Measurements from ENCODE around the gene DGKQ.

DGKQ gene

DNA sequence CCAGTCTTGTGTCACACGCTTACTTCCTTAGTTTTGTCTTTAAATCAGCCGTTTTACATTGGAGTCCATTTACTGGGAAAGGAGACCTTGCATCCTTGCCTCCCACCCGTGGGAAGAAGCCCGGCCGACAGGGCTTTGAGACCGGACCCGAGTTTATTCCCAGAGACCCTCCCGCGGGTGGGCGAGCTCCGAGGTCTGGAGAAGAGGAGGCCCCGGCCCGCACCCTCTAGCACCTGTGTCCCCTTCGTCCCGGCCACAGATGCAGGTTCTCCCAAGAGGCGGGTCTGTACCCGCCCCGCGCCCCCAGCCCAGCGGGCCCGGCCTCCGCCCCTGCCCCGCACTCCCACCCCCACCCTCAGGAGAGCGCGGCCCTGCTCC is 23.6 kb upstream of the DGKQ start:
- in situ Hi-C loops (cut with HindIII; ENCODE audit: low sequenced_read_pairs) = no loop called here

DNA sequence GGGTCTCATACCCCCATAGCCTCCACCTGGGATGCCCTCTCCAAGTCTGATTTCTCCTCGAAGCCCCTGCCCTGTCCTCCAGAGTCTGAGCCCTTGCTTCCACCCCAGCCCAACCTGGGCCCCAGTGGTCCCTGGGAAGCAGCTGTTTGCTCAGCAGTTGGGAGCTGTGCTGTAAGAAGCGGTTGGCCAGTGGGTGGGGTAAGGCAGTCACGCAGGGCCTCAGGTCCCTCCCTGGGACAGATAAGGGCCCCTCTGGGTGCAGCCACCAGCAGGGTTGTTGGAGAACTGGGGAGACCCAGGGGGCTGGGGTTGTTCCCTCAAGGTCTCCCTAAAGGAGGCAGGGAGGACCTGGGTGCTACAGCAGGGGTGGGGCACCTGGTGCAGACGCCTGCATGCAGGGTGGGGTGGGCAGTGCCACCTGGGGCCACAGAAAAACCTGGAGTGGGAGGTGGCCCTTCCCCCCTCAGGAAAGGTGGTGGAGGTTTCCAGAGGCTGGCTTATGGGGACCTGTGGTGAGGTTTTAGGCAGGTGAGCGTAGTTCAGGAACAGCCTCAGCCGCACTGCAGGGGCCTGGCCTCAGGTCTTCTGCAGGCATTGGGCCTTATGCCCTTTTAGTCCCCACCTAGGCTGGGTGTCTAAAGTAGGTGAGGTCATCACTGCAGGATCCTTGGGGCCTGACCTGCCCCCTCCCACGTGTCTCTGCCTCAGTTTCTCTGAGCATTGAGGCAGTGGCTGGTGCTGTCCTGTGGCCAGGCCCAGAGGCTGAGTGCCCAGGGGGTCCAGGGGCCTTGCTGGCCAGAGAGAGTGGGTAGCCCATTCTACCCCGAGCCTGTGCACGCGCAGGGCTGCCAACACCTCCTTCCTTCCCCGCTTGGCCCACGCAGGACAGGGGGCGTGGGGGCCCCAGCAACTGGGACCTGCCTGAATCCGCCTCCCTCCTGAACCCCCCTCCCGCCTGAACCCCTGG is 22.9 kb upstream of the DGKQ start:
- in situ Hi-C loops (cut with HindIII; ENCODE audit: low sequenced_read_pairs) = no loop called here

DNA sequence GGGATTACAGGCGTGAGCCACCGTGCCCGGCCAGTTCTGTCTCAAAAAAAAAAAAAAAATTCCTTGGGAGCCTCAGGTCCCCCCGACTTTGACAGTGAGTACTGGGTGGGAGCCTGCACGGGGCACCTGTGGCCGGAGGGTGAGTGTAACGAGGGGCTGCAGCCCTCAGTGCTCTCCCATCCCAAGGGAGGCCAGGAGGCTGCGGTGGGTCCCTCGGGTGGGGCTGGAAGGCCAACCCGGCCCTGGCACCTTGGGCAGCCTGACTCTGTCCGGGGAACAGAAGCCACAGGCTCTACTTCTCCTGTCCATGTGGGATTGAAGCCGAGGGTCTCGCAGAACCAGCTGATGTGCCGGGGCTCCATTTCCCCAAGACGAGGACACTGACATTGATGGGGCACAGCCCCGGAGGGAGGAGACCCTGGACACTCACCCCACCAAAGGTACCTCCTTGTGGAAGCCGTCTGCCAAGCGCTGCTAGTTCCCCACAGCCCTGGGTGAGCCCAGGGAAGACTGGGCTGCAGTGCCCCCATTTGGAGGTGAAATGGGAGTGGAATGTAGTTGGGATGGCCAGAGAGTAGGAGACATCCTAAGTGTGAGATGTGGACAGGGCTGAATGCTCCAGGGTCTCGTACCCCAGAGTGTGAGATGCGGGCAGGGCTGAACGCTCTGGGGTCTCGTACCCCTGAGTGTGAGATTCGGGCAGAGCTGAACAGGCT is 22.1 kb upstream of the DGKQ start:
- in situ Hi-C loops (cut with HindIII; ENCODE audit: low sequenced_read_pairs) = no loop called here

DNA sequence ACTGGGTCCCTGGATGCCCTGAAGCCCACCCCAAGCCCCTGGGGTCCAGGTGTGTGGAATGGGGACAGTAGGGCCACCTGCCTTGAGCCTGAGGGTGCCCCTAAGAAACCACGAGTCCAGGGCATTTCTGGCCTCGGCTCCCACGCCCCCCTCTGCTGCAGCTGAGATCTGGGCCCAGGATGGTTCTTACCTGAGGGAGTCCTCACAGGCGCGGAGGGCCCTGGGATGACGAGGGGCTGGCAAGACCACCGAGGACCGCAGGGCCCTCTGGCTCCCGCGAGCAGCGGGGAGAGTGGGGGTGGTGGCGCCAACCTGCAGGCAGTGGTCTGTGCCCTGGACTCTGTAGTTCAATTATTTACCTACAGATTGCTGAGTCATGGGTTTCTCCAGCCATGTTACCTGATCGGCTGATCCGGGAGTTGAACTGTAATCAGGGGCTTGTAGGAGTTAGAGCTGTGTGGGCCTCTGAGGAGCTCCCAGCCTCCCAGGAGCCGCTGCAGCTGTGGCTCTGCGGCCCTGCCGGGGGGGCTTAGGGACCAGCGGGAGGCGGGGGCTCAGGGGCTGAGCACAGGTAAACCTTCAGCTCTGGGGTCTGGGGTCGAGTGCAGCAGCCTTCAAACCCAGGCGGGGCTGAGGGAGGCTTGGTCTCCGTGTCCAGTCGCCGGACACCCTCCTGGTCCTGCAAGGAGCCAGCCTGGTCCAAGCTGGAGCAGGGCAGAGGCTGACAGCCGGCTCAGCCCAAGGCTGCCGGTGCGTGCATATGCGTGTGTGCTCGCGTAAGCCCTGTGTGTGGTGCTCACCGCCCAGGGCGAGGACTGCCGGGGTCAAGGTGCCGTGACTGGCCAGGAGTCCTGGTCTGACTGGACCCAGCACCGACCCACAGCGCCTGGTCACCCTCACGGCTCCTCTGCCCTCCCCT is 20.0 kb upstream of the DGKQ start, which contains the start of gene SLC26A1:
TSS of gene SLC26A1 (minus strand) at position 294 of the 919 bp plus-strand sequence. CDS start 1,701 bp downstream, outside the sequence.
- in situ Hi-C loops (cut with HindIII; ENCODE audit: low sequenced_read_pairs) = no loop called here

DNA sequence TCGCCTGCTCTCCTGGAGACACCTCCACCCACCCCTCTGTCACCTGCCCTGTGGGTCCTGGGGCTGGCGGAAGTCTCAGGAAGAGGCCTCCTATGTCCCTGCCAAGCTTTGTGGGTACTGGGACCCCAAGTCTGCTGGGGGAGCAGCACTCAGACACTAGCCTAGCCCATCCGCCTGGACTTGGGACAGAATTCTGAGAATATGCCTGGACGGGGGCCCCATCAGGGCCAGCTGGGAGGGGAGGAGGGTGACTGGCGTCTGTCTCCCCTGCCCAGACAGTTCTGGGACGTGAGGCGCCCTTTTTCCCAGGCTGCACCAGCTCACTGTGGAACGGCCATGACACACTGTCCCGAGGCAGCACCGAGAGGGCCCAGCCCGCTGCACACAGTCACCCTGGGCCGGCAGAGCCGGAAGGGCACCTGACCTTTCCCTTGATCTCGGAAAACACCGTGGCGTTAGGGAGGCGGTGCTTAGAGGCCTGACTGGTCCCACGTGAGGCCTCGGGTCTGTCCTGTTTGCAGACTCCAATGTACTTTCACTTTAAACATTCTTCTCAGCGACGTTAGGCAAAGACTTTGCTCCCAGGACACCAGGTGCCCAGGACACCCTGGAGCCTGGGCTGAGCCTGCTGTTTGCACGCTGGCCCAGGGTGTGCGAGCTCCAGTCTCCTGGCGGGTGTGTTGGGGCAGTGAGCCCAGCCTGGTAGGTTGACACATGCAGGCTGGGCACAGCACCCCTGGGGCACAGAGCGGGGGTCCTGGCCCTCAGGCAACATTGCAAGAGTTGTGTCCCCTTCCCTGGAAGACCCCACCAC is 19.1 kb upstream of the DGKQ start:
- in situ Hi-C loops (cut with HindIII; ENCODE audit: low sequenced_read_pairs) = no loop called here

DNA sequence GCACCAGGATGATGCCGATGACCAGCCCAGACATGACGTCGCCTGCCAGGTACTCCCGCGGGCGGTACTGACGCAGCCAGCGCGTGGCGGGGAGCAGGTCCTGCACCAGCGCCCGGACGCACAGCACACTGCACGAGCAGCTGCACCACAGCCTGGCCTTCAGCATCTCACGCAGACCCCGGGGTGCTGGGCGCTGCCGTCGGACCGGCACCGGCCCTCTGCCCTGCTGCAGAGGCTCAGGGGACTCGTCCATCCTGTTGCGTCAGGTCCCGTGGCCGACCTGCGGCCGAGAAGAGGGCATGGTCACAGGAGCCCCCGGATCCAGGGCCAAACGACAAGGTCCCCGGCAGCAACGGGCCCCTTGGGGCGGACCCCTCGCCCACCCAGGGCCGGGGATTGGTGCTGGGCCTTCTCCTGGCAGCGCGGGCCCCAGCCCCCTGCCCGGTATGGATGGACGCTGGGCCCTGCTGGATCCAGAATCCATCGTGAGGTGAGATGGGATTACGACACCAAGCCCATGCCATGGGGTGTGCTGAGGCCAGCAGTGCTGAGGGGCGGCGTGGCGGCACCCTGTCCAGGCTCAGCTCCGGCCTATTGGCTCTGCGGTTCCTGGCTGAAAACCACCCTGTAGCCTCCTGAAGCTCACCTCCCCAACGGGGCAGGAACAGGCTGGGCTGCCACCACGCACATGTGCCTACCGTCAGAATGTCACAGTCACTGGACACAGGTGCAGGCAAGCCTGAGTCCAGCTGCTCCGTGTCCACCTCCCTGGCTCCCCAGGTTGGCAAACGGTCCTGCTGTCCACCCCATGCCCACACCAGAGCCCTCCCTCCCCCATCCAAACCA is 18.3 kb upstream of the DGKQ start:
- in situ Hi-C loops (cut with HindIII; ENCODE audit: low sequenced_read_pairs) = no loop called here

DNA sequence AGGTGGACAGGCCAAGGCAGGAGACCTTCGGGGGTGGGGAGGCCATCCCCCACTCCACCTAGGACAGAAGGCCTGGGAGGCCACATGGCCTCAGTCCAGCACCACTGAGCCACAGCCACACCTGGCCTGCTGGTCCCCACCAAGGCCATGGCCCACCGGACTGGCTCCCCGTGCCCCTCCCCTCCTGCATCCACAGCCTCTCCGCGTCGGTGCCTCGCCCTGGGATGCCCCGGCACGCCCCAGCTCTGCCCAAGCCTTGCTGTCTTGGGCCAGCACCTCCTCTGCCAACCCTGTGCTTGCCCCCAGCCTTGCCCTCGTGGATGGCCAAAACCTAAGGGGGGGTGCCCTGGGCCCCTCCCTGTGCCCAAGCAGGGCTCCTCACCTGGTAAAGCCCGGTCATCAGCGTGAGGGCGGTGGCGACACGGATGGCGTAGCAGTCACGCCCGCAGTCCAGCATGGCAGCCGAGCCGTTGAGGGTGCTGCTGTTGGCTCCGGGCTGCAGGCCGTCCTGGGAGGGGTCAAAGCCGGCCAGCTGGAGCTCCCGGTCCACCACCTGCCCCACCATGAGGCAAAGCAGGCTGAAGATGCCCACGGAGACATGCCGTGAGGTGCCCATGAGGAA is 17.5 kb upstream of the DGKQ start:
- in situ Hi-C loops (cut with HindIII; ENCODE audit: low sequenced_read_pairs) = no loop called here

DNA sequence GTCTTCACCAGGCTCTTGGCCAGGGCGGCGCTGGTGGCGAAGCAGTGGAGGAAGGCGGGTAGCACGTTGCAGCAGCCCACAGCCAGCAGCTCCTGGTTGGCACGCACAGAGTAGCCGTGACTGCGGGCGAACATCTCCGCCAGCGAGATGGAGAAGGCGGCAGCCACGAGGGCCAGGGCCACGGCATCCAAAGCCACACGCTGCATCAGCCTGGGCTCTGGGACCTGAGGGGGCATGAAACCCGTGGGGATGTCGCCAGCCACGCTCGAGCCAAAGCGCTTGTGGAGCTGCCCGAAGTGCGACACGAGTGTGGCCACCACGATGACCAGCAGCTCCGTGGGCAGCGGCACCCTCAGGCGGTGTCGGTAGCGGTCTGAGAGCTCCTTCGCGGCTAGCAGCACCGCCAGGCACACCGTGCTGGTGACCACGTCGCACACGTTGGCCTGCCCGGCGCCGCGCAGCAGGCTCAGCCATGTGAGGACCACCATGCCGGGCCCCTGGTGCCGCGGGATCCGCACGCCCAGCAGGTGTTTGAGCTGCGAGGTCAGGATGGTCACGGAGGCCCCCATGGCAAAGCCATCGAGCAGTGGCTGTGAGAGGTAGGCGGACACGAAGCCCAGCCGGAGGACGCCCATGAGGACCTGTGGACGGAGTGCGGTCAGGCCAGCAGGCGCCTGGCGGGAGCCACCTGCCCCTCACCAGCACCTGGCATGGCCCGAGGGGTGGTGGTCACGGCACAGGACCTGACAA is 16.5 kb upstream of the DGKQ start:
- in situ Hi-C loops (cut with HindIII; ENCODE audit: low sequenced_read_pairs) = no loop called here

DNA sequence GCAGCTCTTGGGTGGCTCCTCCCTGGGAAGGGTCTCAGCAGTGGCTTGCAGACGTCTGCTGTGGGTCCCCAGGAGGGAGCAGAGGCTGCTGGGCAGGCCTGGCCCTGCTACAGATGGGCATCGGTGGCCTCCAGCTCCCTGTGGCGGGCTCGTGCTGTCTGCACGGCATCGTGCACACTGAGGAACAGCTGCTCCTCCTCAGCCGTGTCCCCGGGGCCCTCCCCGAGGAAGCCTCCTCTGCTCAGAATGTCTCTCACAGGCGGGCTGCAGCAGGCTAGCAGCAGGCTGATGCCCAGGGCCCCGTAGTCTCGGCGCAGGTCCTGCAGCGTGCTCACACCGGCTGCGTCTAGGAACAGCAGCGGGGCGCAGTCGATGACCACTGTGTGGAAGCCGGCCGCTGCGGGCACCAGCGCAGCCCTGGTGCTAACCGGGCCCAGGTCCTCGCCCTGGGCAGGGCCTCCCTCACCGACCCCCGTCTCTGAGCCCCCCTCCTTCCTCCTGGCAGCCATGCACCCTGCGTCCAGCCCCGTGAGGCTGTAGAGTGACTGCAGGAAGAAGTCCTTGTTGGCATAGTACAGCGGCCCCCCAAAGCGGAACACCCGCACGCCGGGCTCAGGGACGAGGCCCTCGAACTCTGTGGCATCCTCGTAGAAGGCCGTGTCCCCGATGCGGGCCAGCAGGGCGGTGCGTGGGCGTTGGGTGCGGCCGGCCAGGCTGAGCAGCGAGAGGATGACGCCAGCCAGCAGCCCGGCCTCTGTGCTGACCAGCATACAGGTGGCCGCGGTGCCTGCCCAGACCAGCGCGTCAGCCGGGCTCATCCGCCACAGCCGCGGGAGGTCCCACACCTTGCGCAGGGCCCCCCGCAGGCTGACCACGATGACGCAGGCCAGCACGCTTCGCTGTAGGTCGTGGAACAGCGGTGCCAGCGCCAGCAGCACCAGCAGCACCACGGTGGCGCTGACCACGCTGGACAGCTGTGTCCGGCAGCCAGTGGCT is 15.7 kb upstream of the DGKQ start:
- in situ Hi-C loops (cut with HindIII; ENCODE audit: low sequenced_read_pairs) = no loop called here

DNA sequence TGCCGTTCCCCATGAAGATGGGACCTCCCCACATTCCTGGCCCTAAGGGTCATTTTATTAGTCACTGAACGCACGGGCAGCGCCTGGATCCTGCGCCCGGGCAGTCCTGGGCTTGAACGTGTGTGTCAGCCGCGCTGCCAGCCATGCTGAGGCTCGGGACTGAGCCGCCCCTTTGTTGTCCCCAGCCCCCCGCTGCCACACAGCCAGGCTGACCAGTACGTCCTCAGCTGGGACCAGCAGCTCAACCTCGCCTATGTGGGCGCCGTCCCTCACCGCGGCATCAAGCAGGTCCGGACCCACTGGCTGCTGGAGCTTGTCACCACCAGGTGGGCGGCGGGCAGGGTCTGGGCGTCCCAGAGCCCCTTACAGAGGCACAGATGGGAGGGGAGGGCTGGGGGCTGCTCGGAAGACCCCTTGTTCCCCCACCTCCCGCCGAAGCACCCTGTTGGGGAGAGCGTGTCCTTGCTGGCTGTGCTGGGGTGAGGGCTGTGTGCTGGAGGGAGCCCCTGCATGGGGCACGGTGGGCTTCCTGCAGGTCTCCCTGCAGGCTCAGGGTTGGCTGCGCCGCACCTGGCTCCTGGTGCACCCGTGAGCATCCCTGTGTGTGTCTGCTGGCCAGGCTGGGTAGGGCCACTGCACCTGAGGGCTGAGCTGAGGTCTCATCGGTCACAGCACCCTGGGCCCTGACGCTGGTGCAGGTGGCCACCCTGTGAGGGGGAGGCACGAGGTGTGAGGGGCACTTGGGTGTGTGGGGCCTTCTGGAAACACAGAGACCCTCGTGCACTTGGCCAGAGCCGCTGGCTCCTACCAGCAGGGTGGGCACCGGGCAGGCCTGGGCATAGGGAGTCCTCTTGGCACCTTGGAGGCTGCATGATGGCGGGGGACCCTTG is 14.5 kb upstream of the DGKQ start:
- in situ Hi-C loops (cut with HindIII; ENCODE audit: low sequenced_read_pairs) = no loop called here

DNA sequence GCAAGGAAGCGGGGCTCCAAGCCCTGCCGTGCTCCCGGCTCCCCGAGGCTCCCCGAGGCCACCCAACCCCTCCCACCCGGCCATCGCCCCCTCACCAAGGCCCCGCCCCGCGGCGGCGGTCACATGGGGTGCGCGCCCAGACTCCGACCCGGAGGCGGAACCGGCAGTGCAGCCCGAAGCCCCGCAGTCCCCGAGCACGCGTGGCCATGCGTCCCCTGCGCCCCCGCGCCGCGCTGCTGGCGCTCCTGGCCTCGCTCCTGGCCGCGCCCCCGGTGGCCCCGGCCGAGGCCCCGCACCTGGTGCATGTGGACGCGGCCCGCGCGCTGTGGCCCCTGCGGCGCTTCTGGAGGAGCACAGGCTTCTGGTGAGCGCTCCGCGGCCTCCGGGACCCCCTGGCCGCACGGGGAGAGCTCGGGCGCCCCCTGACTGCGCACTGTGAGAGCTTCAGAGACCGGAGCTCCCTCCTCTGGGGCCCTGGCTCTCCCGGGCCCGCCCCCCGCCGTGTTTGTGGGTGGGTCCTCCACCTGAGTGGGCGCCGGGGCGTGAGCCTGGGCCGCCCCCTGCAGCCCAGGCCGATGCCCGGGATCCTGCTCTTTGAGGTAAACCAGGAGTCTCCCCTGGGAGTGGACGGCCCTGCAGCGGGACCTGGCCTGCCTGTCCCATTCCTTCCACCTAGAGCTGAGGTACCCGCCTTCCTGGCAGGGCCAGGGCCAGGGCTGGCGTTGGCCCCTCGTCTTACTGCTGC is 13.7 kb upstream of the DGKQ start, which contains the start of gene IDUA:
TSS of gene IDUA (plus strand) at position 166 of the 745 bp plus-strand sequence. CDS start at position 207, 41 bp downstream.
- in situ Hi-C loops (cut with HindIII; ENCODE audit: low sequenced_read_pairs) = no loop called here

DNA sequence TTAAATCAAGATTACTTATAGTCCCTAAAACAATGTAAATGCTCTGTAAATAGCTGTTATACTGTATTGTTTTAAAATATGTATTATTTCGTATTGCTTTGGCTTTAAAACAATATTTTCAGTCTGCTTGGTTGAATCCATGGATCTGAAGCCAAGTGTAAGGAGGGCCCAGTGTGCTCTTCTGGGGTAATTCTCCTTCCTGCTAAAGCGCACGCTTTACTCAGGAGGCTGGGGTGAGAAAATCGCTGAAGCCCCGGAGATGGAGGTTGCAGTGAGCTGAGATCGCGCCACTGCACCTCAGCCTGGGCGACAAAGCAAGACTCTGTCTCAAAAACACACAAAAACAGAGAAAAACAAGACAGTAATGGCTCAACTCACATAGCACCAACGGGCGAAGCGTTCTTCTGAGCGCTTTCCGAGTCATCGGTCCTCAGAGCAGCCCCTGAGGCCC is 13.1 kb upstream of the DGKQ start:
- in situ Hi-C loops (cut with HindIII; ENCODE audit: low sequenced_read_pairs) = no loop called here

DNA sequence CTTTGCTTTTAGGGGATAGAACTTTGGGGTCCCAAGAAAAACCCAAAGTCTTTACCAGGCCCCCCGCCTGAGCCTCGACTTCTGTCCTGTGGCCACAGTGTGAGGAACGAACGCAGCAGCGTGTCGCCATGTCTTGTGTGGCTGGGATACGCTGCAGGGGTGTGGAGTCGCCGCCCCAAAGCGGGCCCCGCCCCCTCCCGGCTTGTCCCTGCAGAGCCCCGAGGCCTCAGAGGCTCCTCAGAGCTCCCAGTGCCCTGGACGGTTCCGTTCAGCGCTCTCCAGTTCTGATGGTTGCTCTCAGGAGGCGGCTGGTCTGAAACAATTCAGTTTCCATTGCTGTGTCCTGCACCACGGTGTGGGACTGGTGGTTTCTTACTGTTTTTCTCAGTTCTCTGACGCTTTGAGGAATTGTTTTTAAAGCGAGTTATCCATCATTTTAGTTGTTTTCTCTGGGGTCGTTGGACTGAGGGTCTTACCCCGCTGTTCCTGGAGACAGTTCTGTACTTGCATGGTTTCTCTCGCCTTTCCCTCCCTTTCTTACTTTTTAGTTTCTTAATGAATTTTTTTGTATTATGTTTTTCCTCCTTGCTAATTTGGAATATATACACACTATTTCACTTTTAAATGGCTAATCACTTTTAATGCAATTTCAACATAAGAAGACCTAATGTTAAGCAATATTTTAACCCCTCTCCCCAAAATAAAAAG is 11.9 kb upstream of the DGKQ start:
- in situ Hi-C loops (cut with HindIII; ENCODE audit: low sequenced_read_pairs) = no loop called here

DNA sequence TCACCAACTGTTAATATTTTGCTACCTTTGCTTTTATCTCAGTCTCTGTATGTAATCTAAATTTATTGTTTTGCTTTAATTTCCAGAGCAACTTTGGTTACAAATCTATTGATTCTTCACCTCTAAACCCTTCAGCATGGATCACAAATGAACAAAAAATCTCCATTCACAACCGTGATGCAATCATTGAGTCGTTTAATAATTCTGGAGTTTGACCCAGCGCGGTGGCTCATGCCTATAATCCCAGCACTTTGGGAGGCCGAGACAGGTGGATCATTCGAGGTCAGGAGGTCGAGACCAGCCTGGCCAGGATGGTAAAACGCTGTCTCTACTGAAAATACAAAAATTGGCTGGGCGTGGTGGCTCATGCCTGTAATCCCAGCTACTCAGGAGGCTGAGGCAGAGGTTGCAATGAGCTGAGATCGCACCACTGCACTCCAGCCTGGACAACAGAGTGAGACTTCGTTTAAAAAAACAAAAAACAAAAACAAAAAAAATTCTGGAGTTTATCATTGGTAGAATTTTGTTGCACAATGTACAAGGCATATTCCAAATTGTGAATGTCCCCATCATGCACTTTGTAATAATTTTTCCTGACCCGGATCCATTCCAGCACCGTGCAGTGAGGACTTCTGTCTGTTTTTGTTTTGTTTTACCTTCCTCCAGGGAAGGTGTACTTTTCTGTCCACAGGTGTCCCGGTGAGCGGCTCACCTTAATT is 11.1 kb upstream of the DGKQ start:
- in situ Hi-C loops (cut with HindIII; ENCODE audit: low sequenced_read_pairs) = no loop called here

Measured in DLD1 (cell line).